HS-5 (cell line): ENCODE data around the gene SMYD1.

ENCODE experiments used
- DNase-seq: peaks from one replicate; pipeline ENCODE4 v3.0.0-alpha.2; 2012; ENCODE audit warnings: low read depth

Gene SMYD1

GRCh38 chr2:88087073-88087472 lies 19.4 kb downstream of the SMYD1 start:
- no peak for DNase-seq

GRCh38 chr2:88087763-88088162 lies 20.1 kb downstream of the SMYD1 start:
- DNase-seq = no peak

- no peak for DNase-seq
These were observed 21.4 kb downstream of the SMYD1 start for GRCh38 chr2:88088999-88089398.

GRCh38 chr2:88090446-88091283 lies 23.0 kb downstream of the SMYD1 start:
- DNase-seq = no peak

- no peak for DNase-seq
These were observed 24.3 kb downstream of the SMYD1 start for GRCh38 chr2:88091943-88092342.

- no peak for DNase-seq
These were observed 25.1 kb downstream of the SMYD1 start for GRCh38 chr2:88092773-88093172.

GRCh38 chr2:88095022-88095421 lies 27.4 kb downstream of the SMYD1 start:
- DNase-seq = no peak

GRCh38 chr2:88096708-88097107 lies 29.1 kb downstream of the SMYD1 start:
- DNase-seq = no peak

GRCh38 chr2:88097192-88097591 lies 29.6 kb downstream of the SMYD1 start:
- no peak for DNase-seq

GRCh38 chr2:88097891-88098557 lies 30.4 kb downstream of the SMYD1 start:
- no peak for DNase-seq

GRCh38 chr2:88098558-88098900 lies 30.9 kb downstream of the SMYD1 start:
- no peak for DNase-seq

- peak; percentile 22 for DNase-seq
These were observed 32.3 kb downstream of the SMYD1 start for GRCh38 chr2:88099798-88100488.

GRCh38 chr2:88100489-88100858 lies 32.8 kb downstream of the SMYD1 start:
- DNase-seq = no peak

- DNase-seq = no peak
These were observed 41.2 kb downstream of the SMYD1 start for GRCh38 chr2:88108796-88109195.

- DNase-seq = no peak
These were observed 43.2 kb downstream of the SMYD1 start for GRCh38 chr2:88110830-88111229.

GRCh38 chr2:88113069-88113468 lies 45.4 kb downstream of the SMYD1 start:
- no peak for DNase-seq

GRCh38 chr2:88114889-88115288 lies 47.3 kb downstream of the SMYD1 start:
- DNase-seq = no peak

- DNase-seq = no peak
These were observed 48.3 kb downstream of the SMYD1 start for GRCh38 chr2:88115825-88116518.

- DNase-seq = no peak
These were observed 49.2 kb downstream of the SMYD1 start for GRCh38 chr2:88116669-88117432.

- DNase-seq = no peak
These were observed 50.3 kb downstream of the SMYD1 start for GRCh38 chr2:88117973-88118372.

- no peak for DNase-seq
These were observed 54.1 kb downstream of the SMYD1 start for GRCh38 chr2:88121678-88122077.
